Activated CD4-positive, alpha-beta T cell treated with anti-CD3 and anti-CD28 coated beads, Interleukin-2, amount 10 ng/mL, durations not matched to agents 24 days and 14 days (primary cell): ENCODE measurements around the gene SHANK2. TPM values are rescaled to one million over a fixed set of nuclear protein-coding genes. Genes with fewer than 3 reads are reported as not detected.

Source experiments
- DNase-seq: peaks from one replicate; pipeline ENCODE4 v3.0.0; 2022
- H3K27ac Mint-ChIP-seq: one replicate; pipeline ENCODE4 v1.8.0; 2022; ENCODE audit warnings: mild to moderate bottlenecking, mixed read lengths
- H3K27me3 Mint-ChIP-seq: one replicate; pipeline ENCODE4 v1.8.0; 2022; ENCODE audit warnings: mixed read lengths
- H3K36me3 Mint-ChIP-seq: one replicate; pipeline ENCODE4 v1.8.0; 2022; ENCODE audit warnings: low read depth, mild to moderate bottlenecking, mixed read lengths
- H3K4me1 Mint-ChIP-seq: one replicate; pipeline ENCODE4 v1.8.0; 2021; ENCODE audit warnings: mixed read lengths
- H3K4me3 Mint-ChIP-seq: one replicate; pipeline ENCODE4 v1.8.0; 2022; ENCODE audit warnings: mild to moderate bottlenecking, moderate library complexity, mixed read lengths
- H3K9me3 Mint-ChIP-seq: one replicate; pipeline ENCODE4 v1.8.0; 2021; ENCODE audit warnings: mixed read lengths
- intact Hi-C: fragments of 100-400 bp; cut with micrococcal nuclease; formaldehyde crosslinking; loops from one replicate; pipeline ENCODE4 v1.15.1; 2023
- total RNA-seq: library from RNA; stranded (reverse); gene quantifications from 2 replicates; pipeline ENCODE4 v1.2.3, GENCODE V29; 2022

Gene SHANK2
- not detected in 2 replicates for total RNA-seq

- H3K36me3 Mint-ChIP-seq = no peaks in the 10 kb centered on the region
- DNase-seq = no peak
- H3K4me3 Mint-ChIP-seq = no peak within 1 kb of the TSS
- peaks cover 47% of the 10 kb centered on the region for H3K27me3 Mint-ChIP-seq
- H3K27ac Mint-ChIP-seq = no peak within 1 kb of the TSS
- no peaks in the 10 kb centered on the region for H3K4me1 Mint-ChIP-seq
- no peaks in the 10 kb centered on the region for H3K9me3 Mint-ChIP-seq
- intact Hi-C loops = no loop called here
These were observed at the start of gene SHANK2 for GRCh38 chr11:71252269-71252769. TSS of gene SHANK2 (minus strand) at chr11:71252577. CDS start at chr11:71147326, 105,251 bp downstream.

DNA sequence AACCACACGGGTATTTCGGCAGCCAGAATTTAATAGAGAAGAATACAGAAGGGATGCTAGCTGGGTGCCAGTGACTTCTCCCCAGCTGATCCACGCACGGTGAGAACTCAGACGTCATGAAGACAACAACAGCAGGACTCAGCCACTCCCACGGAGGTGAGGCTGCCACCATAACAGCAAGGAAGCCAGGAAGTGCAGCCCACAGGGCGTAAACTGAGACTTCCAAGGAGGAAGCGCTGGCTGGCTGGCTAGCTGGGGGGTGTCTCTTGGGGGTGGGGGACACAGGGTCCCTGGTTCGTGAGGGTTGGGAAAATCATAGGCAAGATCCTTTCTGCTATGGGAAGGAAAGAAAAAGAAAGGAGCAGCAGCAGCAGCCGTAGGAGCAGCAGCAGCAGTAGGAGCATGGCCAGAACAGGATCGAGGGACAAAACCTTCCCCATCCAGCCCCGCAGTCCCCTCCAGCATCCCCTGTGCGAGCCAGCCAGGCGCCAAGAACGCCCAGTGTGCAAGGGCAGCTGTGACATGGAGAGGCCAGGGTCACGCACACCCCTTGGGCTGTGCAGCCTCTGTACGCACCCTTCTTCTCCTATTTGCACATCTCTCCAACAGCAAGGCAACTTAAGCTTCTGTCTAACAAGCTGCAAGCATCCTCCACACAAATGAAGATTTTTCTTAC lies 49.6 kb upstream of the SHANK2 start:
- H3K27ac Mint-ChIP-seq = no peak overlapping the region
- H3K4me1 Mint-ChIP-seq = no peaks in the 10 kb centered on the region
- no peak for DNase-seq
- no peaks in the 10 kb centered on the region for H3K36me3 Mint-ChIP-seq
- H3K4me3 Mint-ChIP-seq = no peak overlapping the region
- intact Hi-C loops = no loop called here
- H3K9me3 Mint-ChIP-seq = no peaks in the 10 kb centered on the region
- no peaks in the 10 kb centered on the region for H3K27me3 Mint-ChIP-seq

GRCh38 chr11:71301046-71301857 lies 48.9 kb upstream of the SHANK2 start:
- no peaks in the 10 kb centered on the region for H3K9me3 Mint-ChIP-seq
- no peak for DNase-seq
- H3K4me3 Mint-ChIP-seq = no peak overlapping the region
- H3K4me1 Mint-ChIP-seq = no peaks in the 10 kb centered on the region
- intact Hi-C loops = no loop called here
- no peaks in the 10 kb centered on the region for H3K36me3 Mint-ChIP-seq
- no peaks in the 10 kb centered on the region for H3K27me3 Mint-ChIP-seq
- no peak overlapping the region for H3K27ac Mint-ChIP-seq

GRCh38 chr11:71300187-71300586 lies 47.8 kb upstream of the SHANK2 start:
- Mint-ChIP-seq H3K4me1 (no peaks in the 10 kb centered on the region), H3K27me3 (no peaks in the 10 kb centered on the region), H3K4me3 (no peak overlapping the region), H3K9me3 (no peaks in the 10 kb centered on the region), H3K27ac (no peak overlapping the region), H3K36me3 (no peaks in the 10 kb centered on the region)
- DNase-seq = no peak
- intact Hi-C loops = no loop called here

GRCh38 chr11:71298761-71299181 lies 46.4 kb upstream of the SHANK2 start:
- Mint-ChIP-seq H3K27me3 (no peaks in the 10 kb centered on the region), H3K36me3 (no peaks in the 10 kb centered on the region), H3K27ac (no peak overlapping the region), H3K9me3 (no peaks in the 10 kb centered on the region), H3K4me1 (no peaks in the 10 kb centered on the region), H3K4me3 (no peak overlapping the region)
- no peak for DNase-seq
- intact Hi-C loops = no loop called here

DNA sequence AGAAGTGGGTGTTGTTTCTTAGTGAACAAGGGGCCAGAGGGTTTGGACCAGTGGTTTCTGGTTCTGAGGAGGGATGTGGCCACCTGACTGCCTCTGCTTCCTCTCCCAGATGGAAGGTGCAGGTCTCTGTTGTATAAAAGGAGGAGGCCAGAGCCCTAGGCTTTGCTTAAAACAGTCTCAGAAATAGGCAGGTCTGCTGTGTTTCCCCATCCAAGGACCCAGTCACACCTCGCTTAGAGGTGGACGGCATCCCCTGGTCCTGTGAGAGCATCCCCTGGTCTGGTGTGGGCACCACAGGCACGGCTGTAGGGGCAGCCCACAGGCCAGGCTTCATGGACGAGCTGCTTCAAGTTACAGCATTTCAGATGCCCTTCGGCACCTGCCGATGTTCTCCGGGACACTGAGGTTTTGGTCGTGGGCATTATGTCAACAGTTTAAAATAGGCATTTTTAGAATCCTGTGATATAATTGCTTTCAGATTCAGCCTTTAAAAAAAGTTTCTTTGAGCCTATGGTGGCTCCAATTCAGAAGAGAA lies 45.7 kb upstream of the SHANK2 start:
- no peak for DNase-seq
- Mint-ChIP-seq H3K9me3 (no peaks in the 10 kb centered on the region), H3K27ac (no peak overlapping the region), H3K36me3 (no peaks in the 10 kb centered on the region), H3K4me1 (no peaks in the 10 kb centered on the region), H3K27me3 (no peaks in the 10 kb centered on the region), H3K4me3 (no peak overlapping the region)
- intact Hi-C loops = no loop called here

- H3K9me3 Mint-ChIP-seq = peaks cover 8% of the 10 kb centered on the region
These were observed 42.6 kb upstream of the SHANK2 start for GRCh38 chr11:71294846-71295600.

DNA sequence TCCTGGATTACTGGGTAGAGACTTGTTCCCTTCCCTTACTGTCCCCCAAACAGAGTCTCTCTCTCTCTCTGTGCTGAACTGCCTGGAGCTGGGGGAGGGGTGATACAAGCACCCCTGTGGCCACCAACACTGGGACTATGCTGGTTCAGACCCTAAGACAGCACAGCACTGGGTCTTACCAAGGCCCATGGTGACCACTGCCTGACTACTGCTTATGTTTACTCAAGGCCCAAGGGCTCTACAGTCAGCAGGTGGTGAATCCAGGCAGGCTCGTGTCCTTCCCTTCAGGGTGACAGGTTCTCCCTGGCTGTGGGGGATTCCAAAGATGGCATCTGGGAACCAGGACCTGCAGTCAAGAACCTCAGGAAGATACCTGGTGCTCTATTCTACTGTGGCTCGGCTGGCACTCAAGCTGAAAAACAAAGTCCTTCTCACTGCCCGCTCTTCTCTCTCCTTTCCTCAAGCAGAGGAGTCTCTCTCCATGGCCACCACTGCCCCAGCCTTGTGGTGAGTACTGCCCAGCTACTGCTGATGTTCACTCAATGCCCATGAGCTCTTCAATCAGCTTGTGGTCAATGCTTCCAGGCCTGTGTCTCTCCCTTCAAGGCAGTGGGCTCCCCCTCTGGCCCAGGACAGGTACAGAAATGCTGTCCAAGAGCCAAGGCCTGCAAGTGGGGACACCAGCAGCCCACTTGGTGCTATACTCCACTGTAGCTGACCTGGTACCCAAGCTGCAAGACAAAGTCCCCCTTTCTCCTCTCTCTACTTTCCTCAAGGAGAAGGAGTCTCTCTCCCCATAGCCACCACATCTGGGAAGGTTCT lies 41.8 kb upstream of the SHANK2 start:
- DNase-seq = no peak
- peaks cover 2% of the 10 kb centered on the region for H3K27me3 Mint-ChIP-seq
- no peak overlapping the region for H3K4me3 Mint-ChIP-seq
- H3K36me3 Mint-ChIP-seq = no peaks in the 10 kb centered on the region
- intact Hi-C loops = no loop called here
- peaks cover 15% of the 10 kb centered on the region for H3K9me3 Mint-ChIP-seq
- H3K4me1 Mint-ChIP-seq = no peaks in the 10 kb centered on the region
- no peak overlapping the region for H3K27ac Mint-ChIP-seq

More at GRCh38 chr11:71294846-71295600, 42.6 kb upstream of the SHANK2 start:
- Mint-ChIP-seq H3K4me1 (no peaks in the 10 kb centered on the region), H3K4me3 (no peak overlapping the region), H3K27ac (no peak overlapping the region), H3K27me3 (peaks cover 2% of the 10 kb centered on the region), H3K36me3 (no peaks in the 10 kb centered on the region)
- intact Hi-C loops = no loop called here
- DNase-seq = no peak

- no peak overlapping the region for H3K27ac Mint-ChIP-seq
- no peaks in the 10 kb centered on the region for H3K4me1 Mint-ChIP-seq
- no peaks in the 10 kb centered on the region for H3K36me3 Mint-ChIP-seq
- H3K9me3 Mint-ChIP-seq = peaks cover 15% of the 10 kb centered on the region
- H3K4me3 Mint-ChIP-seq = no peak overlapping the region
- intact Hi-C loops = no loop called here
- no peak for DNase-seq
- peaks cover 2% of the 10 kb centered on the region for H3K27me3 Mint-ChIP-seq
These were observed 34.6 kb upstream of the SHANK2 start for GRCh38 chr11:71286701-71287643.

DNA sequence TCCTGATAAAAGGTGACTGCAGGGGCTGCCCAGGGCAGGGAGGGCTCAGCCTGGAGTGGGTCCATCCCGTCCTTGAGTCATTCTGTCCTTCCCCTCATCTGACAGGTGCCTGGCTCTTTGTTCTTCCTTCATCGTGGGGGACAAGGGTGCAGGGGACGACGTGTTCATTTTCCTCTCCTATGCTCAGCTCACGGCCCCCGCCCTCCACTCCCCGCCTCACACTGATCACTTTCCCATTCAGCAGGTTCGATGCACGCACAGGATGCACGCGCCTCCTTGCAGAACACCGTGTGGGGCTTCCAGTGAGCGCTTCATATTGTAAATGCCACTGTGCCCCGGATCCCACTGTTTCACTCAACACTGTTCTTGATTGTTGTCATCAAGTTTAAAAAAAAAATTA lies 32.7 kb upstream of the SHANK2 start:
- intact Hi-C loops = no loop called here
- Mint-ChIP-seq H3K9me3 (peaks cover 7% of the 10 kb centered on the region), H3K4me3 (no peak overlapping the region), H3K27ac (no peak overlapping the region), H3K36me3 (no peaks in the 10 kb centered on the region), H3K27me3 (no peaks in the 10 kb centered on the region), H3K4me1 (no peaks in the 10 kb centered on the region)
- no peak for DNase-seq

GRCh38 chr11:71284525-71285092 lies 32.2 kb upstream of the SHANK2 start:
- intact Hi-C loops = no loop called here
- DNase-seq = no peak
- peaks cover 4% of the 10 kb centered on the region for H3K9me3 Mint-ChIP-seq
- H3K4me3 Mint-ChIP-seq = no peak overlapping the region
- H3K27me3 Mint-ChIP-seq = no peaks in the 10 kb centered on the region
- H3K4me1 Mint-ChIP-seq = no peaks in the 10 kb centered on the region
- H3K27ac Mint-ChIP-seq = no peak overlapping the region
- H3K36me3 Mint-ChIP-seq = no peaks in the 10 kb centered on the region

DNA sequence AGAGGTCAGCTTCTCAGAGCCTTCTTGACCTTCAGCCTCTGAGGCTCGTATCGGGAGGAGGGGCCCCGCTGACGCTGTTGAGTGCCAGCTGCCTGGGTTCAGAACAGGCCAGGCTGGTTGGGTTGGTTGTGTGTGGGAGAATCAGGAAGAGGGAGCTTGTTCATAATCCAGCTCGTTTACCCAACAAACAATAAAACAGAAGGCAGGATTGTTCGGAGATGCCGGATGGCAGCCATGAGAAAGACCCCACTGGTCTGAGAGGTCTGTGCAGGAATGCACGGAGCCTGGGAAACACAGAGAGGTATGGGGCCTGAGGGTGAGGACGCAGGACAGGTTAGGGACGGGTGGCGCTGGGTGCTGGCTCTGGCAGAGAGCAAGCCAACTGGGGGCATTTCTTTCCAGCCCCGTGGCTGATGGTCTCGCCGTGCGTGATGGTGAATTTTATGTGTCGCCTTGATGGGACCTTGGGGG lies 31.6 kb upstream of the SHANK2 start:
- Mint-ChIP-seq H3K27me3 (no peaks in the 10 kb centered on the region), H3K9me3 (no peaks in the 10 kb centered on the region), H3K4me3 (no peak overlapping the region), H3K36me3 (no peaks in the 10 kb centered on the region), H3K4me1 (no peaks in the 10 kb centered on the region), H3K27ac (no peak overlapping the region)
- no peak for DNase-seq
- intact Hi-C loops = no loop called here
